ENCODE data around the gene TMEM144.
"Not testable (repeated sequence)": the region's sequence is repeated elsewhere in the genome, so short reads cannot be mapped to it uniquely, and the experiment has no call there.

The TMEM144 gene

DNA sequence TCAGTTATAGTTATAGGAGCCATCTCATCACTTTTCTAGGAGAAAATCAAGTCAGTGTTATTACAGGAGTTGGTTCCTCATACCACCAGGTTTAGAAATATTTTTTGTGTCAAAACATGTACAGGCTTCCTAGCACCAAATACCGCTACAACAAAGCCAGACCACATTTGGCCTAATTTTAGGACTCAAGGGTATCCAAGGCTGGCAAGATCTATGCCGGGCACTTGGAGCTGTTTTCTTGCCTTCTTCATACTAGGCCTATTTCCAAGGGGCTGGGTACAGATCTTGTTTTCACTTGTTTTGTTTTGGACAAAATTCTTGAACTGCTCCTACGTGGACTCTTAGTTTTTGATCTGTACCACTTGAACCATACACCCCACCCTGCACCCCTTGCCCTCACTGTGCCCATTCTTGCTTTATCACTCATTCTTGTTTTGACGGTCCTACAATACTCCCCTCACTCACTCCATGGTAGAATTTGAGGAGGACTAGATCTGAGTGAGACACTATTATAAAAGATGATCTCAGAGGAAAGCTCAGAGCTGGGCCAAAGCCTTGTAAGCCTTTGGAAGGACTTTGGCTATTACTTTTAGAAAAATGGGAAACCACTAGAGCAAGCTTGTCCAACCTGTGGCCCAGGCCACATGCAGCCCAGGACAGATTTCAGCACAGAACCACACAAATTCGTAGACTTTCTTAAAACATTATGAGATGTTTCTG is 17.7 kb upstream of the TMEM144 start:
- DNase-seq: no peak

DNA sequence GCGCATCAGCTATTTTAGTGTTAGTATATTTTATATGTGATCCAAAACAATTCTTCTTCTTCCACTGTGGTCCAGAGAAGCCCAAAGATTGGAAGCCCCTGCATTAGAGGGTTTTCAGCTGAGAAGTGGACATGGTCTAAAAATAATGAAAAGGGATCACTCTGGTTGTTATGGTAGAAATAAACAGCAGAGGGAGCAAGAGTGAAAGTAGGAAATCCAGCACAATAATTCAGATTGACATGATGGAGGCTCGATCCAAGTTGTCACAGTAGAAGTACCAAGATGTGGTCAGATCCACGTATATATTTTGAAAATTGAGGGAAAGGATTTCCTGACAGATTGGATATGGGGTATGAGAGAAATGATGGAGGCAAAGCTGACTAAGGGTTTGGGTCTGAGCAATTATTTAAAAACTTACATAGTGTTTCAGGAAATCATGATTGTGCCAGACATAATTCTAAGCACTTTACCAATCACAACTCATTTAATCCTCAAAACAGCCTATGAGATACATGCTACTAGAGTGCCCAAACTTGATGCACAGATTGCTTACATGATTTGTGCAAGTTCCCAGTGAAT is 17.0 kb upstream of the TMEM144 start:
- no peak for DNase-seq

DNA sequence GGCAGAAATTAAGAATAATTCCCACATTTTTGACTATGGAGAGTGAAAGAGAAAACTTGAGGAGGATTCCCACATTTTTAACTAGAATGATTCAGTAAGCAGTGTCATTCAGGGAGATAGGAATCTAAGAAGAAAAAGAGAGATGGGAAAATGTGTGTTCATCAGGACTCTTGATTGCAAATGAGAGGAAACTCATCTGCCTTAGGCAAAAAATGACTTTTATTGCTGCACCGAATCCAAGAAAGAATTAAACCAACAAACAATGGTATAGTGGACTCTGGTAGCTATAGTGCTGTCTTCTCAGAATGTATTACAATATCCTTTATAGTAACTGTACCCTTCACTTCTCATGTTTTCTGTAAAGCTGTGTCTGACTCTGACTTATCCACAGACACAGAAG is 15.0 kb upstream of the TMEM144 start:
- no peak for DNase-seq

DNA sequence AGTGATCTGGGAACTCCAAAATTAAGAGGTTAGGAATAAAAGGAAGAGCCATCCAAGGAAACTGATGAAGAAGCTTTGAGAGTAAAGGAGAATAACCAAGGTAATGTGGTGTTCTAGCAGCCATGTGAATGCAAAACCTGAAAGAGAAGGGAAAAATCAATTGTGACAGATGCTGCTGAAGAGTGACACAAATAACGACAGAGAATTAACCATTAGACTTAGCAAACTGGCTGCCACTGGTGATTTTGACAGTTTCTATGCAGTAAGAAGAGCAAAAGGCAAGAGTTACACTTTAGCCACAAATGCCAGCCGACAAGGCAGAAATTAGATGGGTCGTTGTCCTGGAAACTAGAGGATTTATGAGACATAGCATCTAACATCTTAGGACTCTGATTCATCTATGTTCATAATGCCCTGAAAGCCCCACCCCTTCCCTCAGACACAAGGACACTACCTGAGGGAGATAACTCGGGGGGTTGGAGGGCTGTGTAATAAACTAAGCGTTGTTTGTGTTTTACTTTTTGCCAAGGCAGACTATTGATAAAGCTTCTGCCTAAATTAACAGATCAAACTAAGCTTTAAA is 13.0 kb upstream of the TMEM144 start:
- no peak for DNase-seq

DNA sequence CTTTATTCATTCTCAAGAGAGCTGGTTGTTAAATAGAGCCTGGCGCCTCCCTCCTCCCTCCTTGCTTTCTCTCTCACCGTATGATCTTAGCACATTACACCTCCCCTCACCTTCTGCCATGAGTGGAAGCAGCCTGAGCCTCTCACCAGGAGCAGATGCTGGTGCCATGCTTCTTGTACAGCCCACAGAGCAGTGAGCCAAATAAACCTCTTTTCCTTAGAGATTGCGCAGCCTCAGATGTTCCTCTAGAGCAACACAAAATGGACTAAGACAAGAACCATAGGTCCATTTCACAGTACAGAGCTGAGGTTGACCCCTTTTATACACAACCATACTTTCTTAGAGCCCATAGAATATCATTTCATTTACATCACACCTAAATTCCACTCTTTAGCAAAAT is 10.1 kb upstream of the TMEM144 start:
- DNase-seq: no peak

DNA sequence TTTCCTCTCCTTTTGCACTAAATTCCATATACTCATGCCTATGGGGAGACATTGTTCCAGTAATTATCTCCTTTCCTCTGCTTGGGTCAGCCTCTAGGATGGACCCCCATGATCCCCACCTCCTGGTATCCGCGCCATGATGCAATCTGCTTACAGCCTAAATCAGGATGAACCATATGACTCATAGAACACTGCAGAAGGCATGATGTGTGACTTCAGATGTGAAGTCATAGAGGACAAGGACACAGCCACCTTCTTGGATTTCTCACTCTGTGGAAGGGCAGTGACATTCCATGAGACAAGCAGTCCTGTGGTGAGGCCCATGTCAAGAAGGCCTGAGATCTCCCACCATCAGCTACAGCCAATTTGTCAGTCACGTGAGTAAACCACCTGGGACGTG is 9.0 kb upstream of the TMEM144 start:
- DNase-seq: no peak

DNA sequence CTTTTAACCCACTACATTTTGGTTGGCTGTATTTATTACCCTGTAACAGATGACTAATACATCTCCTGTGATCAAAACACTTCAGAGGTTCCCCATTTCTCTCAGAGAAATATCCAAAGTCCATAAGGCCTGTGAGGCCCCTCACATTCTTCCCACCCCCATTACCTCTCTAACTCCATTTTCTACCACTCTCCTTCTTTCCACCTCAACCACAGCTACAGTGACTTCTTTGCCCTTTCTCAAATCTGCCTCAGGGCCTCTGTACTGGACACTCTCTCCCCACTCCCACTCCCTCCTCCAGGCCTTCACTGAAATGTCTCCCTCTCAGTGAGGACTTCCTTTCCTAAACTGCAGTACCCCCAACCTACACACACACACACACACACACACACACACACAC is 8.4 kb upstream of the TMEM144 start:
- DNase-seq: no peak

DNA sequence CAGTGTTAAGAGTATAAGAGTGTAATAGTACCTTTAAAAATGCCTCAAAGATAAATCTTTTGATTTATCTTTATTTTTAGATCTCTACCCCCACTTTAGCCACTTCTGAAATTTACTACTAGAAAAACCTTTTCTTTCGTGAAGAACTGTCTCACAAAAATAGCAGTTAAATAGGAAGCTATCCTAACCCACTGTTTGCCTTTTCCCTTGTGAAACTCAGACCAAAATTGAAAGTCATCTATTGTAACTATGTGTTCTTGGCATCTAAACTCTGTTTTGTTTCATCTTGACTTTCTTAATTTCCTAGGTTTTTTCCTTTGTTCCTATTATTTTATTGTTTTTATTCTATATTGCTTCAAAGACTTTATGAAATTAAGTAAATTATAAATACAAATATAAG is 7.8 kb upstream of the TMEM144 start:
- DNase-seq: no peak

DNA sequence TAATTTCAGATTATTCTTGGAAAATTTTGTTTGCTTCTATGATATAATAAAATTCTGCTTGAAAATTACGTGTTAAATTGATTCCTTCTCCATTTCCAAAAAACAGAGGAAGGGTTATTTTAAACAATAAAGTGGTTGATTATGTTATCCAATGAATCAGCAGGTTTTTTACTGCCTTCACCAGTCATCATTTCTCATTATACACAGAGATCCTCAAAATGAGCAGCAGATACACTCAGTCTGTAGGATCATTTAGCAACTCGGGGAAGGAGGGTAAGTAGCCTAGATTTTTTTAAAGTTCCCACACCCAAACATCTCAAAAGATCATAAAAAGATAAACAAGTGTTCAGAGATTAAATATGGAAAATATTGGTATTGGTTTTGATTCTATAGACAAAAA is 6.8 kb upstream of the TMEM144 start:
- DNase-seq: no peak

DNA sequence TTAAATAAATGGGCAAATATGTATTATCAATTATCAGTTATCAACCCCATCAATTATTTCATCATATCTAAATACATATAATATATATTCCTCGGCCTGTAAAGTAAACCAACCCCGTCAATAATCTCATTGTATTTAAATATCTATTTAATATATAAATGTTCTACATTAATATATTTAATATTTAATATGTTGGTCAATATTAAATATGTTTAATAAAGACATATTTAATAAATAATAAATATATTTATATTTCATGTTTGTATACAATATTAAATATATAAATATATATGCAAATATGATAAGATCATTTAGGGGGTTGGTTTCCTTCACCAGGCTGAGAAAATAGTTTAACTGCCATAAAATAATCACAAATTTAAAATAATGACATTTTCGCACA is 6.4 kb upstream of the TMEM144 start:
- no peak for DNase-seq

DNA sequence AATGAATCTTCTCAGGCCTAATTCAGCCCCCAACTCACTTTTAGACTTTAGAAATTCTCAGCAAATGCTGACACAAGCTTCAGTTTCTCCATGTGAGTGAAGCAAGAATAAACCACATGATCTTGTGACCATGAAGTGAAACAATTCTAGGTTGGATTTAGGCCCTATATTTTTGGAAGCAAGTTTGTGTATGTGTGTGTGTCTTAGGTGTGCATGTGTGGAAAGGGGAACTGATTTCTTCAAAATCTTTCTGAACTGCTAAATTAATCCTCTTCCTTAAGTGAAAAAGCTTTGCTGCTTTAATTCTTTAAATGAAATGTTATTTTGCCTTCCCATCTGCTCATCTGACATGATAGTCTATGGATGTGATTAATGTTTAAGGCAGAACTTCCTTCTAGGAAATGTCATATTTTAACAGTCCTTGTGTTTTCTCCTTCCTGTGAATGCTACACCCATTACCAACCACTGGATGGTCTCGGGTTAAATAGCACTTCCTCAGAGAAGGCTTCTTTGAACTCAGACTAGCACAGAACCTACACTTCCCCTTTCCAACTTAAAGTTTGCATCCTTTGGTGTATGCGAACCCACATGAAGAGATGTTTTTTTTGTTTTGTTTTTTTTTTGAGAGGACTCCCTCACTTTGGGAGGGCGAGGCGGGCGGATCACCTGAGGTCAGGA is 1.2 kb upstream of the TMEM144 start:
- DNase-seq: no peak

DNA sequence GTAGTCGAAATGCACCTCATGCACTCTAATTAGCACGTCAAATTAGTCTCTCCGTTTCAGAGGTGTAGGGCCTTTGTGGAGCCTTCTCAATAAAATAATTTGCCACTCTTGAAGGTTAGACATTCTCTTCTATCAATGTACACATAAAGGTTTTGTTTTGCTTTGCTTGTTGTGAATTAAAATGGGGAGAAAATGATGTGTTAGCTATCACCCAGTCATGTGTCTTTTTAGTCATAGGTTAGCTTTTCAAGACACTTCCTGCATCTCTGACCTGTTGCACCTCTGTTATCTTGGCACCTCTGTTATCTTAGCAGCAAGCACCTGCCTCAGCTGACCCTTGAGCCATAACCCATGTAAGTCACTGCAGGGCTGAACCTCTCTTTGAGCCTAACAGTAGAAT is 936 bp downstream of the TMEM144 start:
- no peak for DNase-seq

DNA sequence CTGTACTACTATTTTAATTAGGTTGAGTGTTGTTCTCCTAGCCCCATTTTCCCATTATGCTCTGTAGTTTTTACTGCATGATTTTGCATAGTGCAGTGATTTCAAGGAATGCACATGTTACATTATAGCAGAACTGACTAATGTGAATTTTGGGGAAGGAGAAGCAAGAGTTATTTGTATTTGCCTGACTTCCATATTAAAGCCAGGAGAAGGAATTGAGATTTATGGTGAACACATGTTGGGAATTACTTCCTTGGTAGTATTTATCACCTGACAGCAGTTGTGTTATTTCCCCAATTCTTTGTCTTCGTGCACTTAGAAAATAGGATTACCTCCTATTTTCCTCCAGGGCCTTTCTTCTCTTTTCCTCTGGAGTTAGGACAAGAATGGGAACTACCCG is 3.2 kb downstream of the TMEM144 start:
- DNase-seq: no peak

DNA sequence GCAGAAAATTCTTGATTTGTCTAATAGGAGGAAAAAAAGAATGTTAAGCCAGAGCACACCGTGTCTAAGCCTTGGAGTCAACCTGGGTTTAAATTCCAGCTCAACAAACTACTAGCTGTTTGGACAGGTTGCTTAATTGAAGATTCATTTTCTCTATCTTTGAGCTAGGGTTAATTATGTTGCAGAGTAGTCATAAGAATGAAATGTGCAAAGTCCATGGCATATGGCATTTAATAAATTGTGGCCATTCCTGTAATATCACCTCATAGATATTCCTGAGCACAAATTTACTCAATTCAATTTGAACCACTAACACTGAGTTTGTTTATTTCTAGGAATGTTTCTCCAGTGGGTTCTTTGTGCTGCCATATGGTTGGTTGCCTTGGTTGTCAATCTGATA is 4.6 kb downstream of the TMEM144 start:
- DNase-seq: no peak

DNA sequence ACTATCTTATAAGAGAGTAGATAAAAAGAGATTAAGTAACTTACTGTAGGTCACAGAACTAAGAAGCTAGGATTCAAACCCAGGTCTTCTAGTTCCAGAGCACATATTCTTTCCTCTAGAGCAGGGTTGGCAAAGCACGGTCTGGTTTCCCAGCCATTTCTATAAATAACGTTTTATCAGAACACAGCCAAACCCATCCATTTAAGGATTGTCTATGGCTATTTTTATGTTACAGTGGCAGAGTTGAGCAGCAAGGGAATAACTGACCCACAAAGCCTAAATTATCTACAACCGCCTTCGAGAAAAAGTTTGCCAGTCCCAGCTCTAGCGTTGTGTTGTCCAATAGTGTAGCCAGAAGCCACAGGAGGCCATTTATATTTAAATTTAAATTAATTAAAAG is 7.5 kb downstream of the TMEM144 start:
- DNase-seq: no peak

DNA sequence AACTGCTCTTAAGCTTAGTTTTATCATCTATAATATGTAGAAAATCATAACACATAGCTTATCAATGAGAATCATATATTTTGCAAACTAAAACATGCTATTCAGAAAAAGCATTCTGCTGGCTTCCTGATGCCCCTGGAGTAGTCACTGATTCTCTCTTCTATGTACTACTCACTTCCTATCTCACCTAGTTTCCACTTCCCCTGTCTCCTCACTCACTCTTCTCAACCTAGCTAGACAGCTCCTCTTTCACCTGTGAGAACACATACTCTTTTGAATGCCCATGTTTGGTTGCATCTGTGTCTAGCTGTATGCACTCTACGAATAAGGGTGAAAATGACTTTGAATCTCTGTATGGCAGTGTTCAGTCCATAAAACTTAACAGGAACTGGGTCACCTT is 9.3 kb downstream of the TMEM144 start:
- DNase-seq: no peak

DNA sequence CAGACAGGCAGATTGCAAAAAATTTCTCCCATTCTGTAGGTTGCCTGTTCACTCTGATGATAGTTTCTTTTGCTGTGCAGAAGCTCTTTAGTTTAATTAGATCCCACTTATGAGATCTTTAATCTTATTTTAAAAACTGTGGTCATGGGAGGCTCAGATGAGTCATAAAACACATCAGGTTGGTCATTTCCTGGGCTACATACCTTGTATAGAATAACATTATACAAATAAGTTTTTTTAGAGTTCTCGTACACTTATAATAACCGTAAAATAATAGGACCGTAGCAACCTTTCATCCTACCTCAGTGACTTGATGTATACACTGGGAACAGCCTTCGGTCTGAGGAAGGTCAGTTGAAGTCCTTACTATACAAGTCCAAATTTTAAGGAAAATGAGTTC is 14.0 kb downstream of the TMEM144 start:
- not testable (repeated sequence) for DNase-seq

DNA sequence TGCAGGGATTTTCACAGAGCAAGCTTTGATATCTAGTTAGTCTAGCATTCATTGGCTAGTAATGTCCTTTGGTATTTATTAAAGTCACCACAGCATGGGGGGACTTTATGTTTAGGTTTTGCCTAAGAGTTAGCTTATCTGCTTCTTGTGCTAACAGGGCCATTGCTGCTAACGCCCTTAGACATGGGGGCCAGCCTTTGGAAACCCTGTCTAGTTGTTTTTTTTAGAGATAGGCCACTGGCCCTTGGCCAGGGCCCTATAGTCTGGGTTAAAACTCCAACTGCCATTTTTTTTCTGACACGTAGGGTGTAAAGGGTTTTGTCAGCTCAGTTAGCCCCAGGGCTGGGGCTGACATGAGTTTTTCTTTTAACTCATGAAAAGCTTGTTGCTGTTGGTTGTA is 14.7 kb downstream of the TMEM144 start:
- not testable (repeated sequence) for DNase-seq

DNA sequence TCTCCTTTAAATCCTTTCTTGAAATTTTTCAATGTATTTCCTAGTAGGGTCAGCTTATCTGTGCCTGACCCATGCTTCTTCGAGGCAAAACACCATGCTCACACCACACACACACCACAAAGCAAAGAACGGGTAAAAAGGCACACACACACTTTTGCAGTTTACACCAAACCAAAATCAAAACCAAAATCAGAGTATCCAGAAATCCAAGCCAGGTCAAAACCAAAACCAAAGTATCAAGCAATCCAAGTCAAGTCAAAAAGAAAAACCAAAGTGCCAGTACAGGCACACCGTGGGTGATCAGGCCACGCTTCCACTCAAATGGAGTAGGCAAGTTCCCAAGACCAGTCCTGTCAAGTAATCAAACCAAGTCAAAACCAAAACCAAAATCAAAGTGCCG is 17.6 kb downstream of the TMEM144 start:
- not testable (repeated sequence) for DNase-seq

DNA sequence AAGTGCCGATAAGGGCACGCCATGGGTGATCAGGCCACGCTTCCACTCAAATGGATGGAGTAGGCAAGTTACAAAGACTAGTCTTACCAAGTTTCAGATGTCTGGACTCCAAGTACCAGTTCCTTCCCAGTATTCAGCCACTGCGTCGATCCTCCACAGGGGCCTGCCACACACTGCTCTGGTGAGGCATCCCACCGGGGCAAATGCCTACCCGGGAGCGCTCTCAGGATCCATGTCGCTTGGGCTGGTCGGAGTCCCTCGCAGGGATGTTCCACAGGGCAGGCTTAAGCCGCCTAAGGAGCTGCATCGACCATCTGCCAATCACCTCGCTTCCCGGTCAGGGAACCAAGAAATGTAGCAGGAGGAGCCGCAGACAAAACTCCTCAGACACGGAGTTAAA is 18.1 kb downstream of the TMEM144 start:
- DNase-seq: not testable (repeated sequence)

DNA sequence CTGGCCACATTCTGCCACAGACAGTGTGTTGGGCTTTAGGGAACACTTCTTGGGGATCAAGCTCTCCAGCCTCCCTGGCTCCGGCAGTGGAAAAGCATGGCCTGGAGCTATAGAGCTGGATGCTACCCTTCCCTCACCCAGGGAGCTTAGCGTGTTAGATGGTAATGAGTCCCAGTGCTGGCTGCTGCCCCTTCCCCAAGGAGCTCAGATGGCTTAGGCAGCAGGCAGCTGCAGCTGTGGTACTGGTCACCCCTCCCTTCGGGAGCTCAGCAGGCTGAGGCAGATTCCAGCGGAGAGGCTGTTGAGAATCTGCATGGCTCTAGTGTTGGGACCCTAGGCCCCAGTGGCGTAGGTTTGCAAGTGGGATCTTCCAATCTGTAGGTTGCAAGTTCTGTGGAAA is 19.5 kb downstream of the TMEM144 start:
- DNase-seq: no peak

DNA sequence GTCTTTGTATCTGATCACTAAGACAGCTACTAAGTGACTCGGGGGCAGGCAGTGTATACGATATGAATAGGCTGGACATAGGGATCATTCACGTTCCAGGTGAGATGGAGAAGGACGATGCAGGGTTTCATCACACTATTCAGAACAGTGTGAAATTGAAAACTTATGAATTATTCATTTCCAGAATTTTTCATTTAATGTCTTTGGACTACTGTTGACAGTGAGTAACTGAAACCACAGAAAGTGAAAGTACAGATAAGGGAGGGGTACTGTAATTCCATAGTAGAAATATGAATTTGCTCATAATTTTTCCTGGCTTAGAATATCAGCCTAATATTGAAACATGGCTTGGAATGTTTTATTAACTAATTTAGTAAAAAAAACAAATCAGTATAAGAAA is 24.4 kb downstream of the TMEM144 start:
- no peak for DNase-seq

DNA sequence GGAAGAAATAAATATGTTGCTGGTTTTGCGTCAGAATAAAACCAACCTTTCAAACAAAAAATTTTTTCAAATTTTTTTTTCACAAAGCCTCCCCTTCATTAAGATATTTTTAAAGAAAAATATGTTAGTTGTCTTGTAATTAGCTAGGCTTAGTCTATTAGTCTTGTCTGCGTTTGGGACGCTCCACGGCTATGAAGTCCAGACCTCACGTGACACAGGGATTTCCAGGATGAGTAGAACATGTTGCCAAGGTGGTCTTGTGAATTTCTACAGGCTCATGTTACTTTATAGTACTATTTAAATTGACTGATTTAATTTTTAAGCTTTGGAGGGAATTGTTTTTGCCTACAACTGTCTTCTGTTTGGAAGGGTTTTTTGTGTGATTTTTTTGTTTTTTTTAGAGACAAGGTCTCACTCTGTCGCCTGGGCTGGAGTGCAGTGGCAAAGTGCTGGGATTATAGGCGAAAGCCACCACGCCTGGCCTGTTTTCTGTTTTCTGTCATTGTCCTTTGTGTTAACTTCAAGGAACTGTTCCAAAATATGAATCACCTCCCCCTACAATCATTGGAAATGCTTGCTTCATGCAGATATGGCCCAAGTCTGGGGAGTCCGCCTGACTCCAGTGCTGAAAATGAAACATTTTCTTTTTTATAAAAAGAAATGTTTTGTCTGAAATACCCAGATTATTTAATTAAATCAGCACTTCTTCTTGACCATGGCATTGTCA is 26.2 kb downstream of the TMEM144 start:
- DNase-seq: no peak

DNA sequence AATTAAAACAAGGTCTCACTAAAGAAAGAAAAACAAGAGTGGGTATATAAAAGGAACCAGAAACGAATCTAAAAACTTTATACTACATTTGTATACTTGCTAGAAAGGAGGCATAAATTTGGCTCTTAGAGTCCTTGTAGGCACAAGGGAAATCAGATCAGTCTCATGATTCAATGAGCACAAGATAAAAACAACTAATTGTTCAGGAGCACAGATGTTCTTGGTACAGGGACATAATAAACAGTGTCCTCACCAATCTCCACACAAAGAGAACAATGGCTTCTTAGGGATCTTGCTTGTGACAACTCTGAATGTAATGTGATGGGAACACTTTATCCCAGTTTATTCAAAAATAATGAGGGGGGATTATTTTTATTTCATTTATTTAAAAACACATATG is 28.3 kb downstream of the TMEM144 start:
- no peak for DNase-seq
